K562 (cell line): ENCODE data around the gene ZNF292. TPM values are rescaled to one million over a fixed set of nuclear protein-coding genes. Genes with fewer than 3 reads are reported as not detected.

Source experiments
- ATAC-seq: fragments of 200-7000 bp; cut with Tn5 transposase; 3 replicates; pipeline ENCODE4 v1.9.1; 2020; ENCODE audit warnings: moderate library complexity
- BruUV-seq: library from RNA; stranded (reverse); fragments of 400-500 nt; replicated peaks from 2 replicates; lab custom pipeline; 2021; lab: Mats Ljungman, UMichigan
- CTCF ChIA-PET: fragments of 300-600 bp; formaldehyde crosslinking; extraction: SDS; loops from one replicate; lab custom pipeline; 2021; ENCODE audit warnings: low intra/inter-chr PET ratio; lab: Yijun Ruan, JAX
- POLR2A ChIA-PET: fragments of 300-600, 350-650 bp; sonication (Branson Sonifier 250); formaldehyde crosslinking; extraction: SDS; loops from one replicate; lab custom pipeline; 2021; ENCODE audit warnings: antibody characterized with exemption, inconsistent platforms; lab: Yijun Ruan, JAX
- DNase-seq, 4 experiments: peaks; one replicate each; pipeline versions ENCODE4 v3.0.0 to v3.0.0-alpha.2; 2011 to 2018; ENCODE audit warnings: low spot score in 3 of 4, mixed read lengths in 3 of 4; ENCODE audit errors: extremely low read depth in 1 of 4
- FAIRE-seq: peaks from 2 replicates; lab custom pipeline; 2011; peaks lifted over from hg19 to GRCh38; lab: Jason Lieb, UNC
- H2AFZ ChIP-seq: 2 replicates; pipeline ENCODE4 v1.6.0; 2011; ENCODE audit warnings: low read depth, low read length, control low read depth, inconsistent platforms
- H3K27ac ChIP-seq: fragments of 200-600 bp; 3 replicates; pipeline ENCODE4 v1.8.0; 2011; ENCODE audit warnings: low read depth, mild to moderate bottlenecking, control low read depth, inconsistent platforms, low read length, moderate library complexity, mixed read lengths; ENCODE audit errors: extremely low read depth
- H3K27me3 ChIP-seq, 2 experiments: fragments of 300-600 bp in 1 of 2; 2 replicates in 1 of 2; 3 replicates in 1 of 2; pipeline versions ENCODE4 v1.6.0 to v1.8.0; 2011; ENCODE audit warnings: inconsistent platforms in 2 of 2, low read length in 2 of 2, mild to moderate bottlenecking in 1 of 2, mixed read lengths in 1 of 2, moderate library complexity in 1 of 2; ENCODE audit not compliant: control insufficient read depth in 2 of 2, insufficient read depth in 2 of 2
- H3K36me3 ChIP-seq: fragments of 300-600 bp; 3 replicates; pipeline ENCODE4 v1.8.0; 2011; ENCODE audit warnings: mild to moderate bottlenecking, low read length, inconsistent platforms; ENCODE audit not compliant: control insufficient read depth, insufficient read depth
- H3K4me1 ChIP-seq, 2 experiments: fragments of 200-600 bp in 1 of 2; replicated peaks in 1 of 2; 2 replicates in 1 of 2; 3 replicates in 1 of 2; pipeline versions ENCODE4 v1.5.1 to v1.8.0; 2011; ENCODE audit warnings: inconsistent platforms in 2 of 2, low read length in 2 of 2, mild to moderate bottlenecking in 1 of 2, mixed read lengths in 1 of 2, moderate library complexity in 1 of 2; ENCODE audit not compliant: control insufficient read depth in 2 of 2, insufficient read depth in 2 of 2
- H3K4me2 ChIP-seq: 2 replicates; pipeline ENCODE4 v1.6.1; 2011; ENCODE audit warnings: low read length, control low read depth, inconsistent platforms, mixed read lengths; ENCODE audit not compliant: insufficient read depth
- H3K4me3 ChIP-seq: fragments of 200-600 bp; sonication (generic), shearing (Covaris generic); 2 replicates; pipeline ENCODE4 v1.5.1; 2016; ENCODE audit warnings: control low read depth, inconsistent platforms
- H3K79me2 ChIP-seq: fragments of 200-600 bp; 3 replicates; pipeline ENCODE4 v1.8.0; 2011; ENCODE audit warnings: low read length, inconsistent platforms; ENCODE audit not compliant: control insufficient read depth, insufficient read depth
- H3K9ac ChIP-seq, 2 experiments: 2 replicates each; pipeline versions ENCODE4 v1.6.0 to v1.6.1; 2011; ENCODE audit warnings: low read depth in 2 of 2, low read length in 2 of 2, control low read depth in 1 of 2, inconsistent platforms in 1 of 2, mild to moderate bottlenecking in 1 of 2, mixed read lengths in 1 of 2; ENCODE audit not compliant: insufficient read depth in 1 of 2
- H3K9me1 ChIP-seq: one replicate; pipeline ENCODE4 v1.6.0; 2011; ENCODE audit warnings: inconsistent platforms, mild to moderate bottlenecking, low read length, moderate library complexity; ENCODE audit not compliant: control insufficient read depth, insufficient read depth
- H3K9me3 ChIP-seq: replicated peaks from 2 replicates; pipeline ENCODE4 v1.5.1; 2011; ENCODE audit warnings: low read depth, low read length, inconsistent platforms; ENCODE audit not compliant: control insufficient read depth, insufficient read depth
- H4K20me1 ChIP-seq: replicated peaks from 2 replicates; pipeline ENCODE4 v1.6.1; 2011; ENCODE audit warnings: low read length, inconsistent platforms, mixed read lengths; ENCODE audit not compliant: control insufficient read depth, insufficient read depth
- L3MBTL2 ChIP-seq: fragments of 450-650 bp; IDR thresholded peaks from 2 replicates; pipeline ENCODE4 v1.6.1; 2016; ENCODE audit warnings: mild to moderate bottlenecking, moderate library complexity
- MXI1 ChIP-seq: IDR thresholded peaks from 2 replicates; pipeline ENCODE4 v1.6.1; 2011; ENCODE audit warnings: low read depth, mild to moderate bottlenecking, improper control_type of control experiment, low read length
- MYC ChIP-seq, 2 experiments: fragments of 250-450 bp in 1 of 2; sonication (Bioruptor Pico) in 1 of 2; IDR thresholded peaks; 2 replicates each; pipeline versions ENCODE4 v1.5.1 to v1.6.1; 2012 to 2021; ENCODE audit warnings: low read depth in 2 of 2, borderline replicate concordance in 1 of 2, improper control_type of control experiment in 1 of 2, low read length in 1 of 2, mild to moderate bottlenecking in 1 of 2, moderate library complexity in 1 of 2
- NCOA4 ChIP-seq: fragments of 450-650 bp; IDR thresholded peaks from 2 replicates; pipeline ENCODE4 v1.6.1; 2018; ENCODE audit warnings: mild to moderate bottlenecking; ENCODE audit not compliant: partially characterized antibody
- PCBP2 ChIP-seq: fragments of 200-400 bp; formaldehyde crosslinking; IDR thresholded peaks from 2 replicates; pipeline ENCODE4 v1.6.1; 2018; ENCODE audit warnings: low read length, low read depth, mild to moderate bottlenecking, moderate library complexity; ENCODE audit not compliant: poor library complexity, severe bottlenecking
- REST ChIP-seq, 2 experiments: fragments of 450-650 bp; formaldehyde crosslinking in 1 of 2; IDR thresholded peaks; 2 replicates each; pipeline versions ENCODE4 v1.4.0 to v1.6.1; 2014 to 2020; ENCODE audit warnings: mild to moderate bottlenecking in 2 of 2, borderline replicate concordance in 1 of 2, low read depth in 1 of 2
- WGBS: fragments of 100-300 bp; shearing (Covaris generic); methylation state at CpG from one replicate; pipeline ENCODE4 v1.1.6; 2016; ENCODE audit warnings: low coverage, mixed read lengths; ENCODE audit not compliant: insufficient coverage; ENCODE audit errors: missing lambda C conversion rate; 5-methylcytosine and 5-hydroxymethylcytosine counted together
- in situ Hi-C: fragments of 300-500 bp; cut with MboI; formaldehyde crosslinking; loops from 4 replicates; pipeline ENCODE4 v1.15.0; 2018; ENCODE audit warnings: inconsistent platforms, mixed read lengths
- intact Hi-C: fragments of 100-400 bp; cut with micrococcal nuclease; formaldehyde crosslinking; loops from 2 replicates; pipeline ENCODE4 v1.14.2; 2022
- polyA plus RNA-seq, 8 experiments: library from polyadenylated mRNA; depleted of rRNA in 4 of 8; stranded (reverse) in 5 of 8; unstranded in 3 of 8; fragments of >200 nt; fragmentation: Nextera tagmentation in 2 of 8; fragmentation: Illumina TruSeq in 1 of 8; extraction: Ambion mirVana in 2 of 8; extraction: Trizol in 1 of 8; gene quantifications; 2 replicates each; pipeline versions ENCODE4 v1.2.1 to v1.2.3, GENCODE V29; 2011 to 2014; ENCODE audit warnings: inconsistent platforms in 1 of 8, missing spikeins in 1 of 8
- total RNA-seq, 7 experiments: library from RNA; depleted of rRNA in 6 of 7; stranded (reverse); fragments of >200 nt in 6 of 7; fragmentation: Illumina TruSeq in 2 of 7; extraction: Trizol in 2 of 7; gene quantifications; 2 replicates each; pipeline versions ENCODE4 v1.2.1 to v1.2.3, GENCODE V29; 2011 to 2021; ENCODE audit warnings: low replicate concordance in 1 of 7

The ZNF292 gene
- total and polyA plus RNA-seq, 9 of the 15 experiments (the other 6 are each of a cell fraction or from before 2014, with no cell fraction given), result 4.4 to 17.1 (median 12.8) TPM

- no peak for TF ChIP-seq REST (IDR thresholded peaks at IDR 0.05; ENCODE audit: borderline replicate concordance)
- no peak for TF ChIP-seq REST (CRISPR knock-in tag; IDR thresholded peaks at IDR 0.05; ENCODE audit: low read depth)
These were observed 102.2 kb downstream of the ZNF292 start (continued) for GRCh38 chr6:87257565-87257964.

- ATAC-seq (no peak), FAIRE-seq (no peak), DNase-seq (no peak)
- Histone ChIP-seq H3K4me3 (no peak overlapping the region), H3K79me2 (no peaks in the 10 kb centered on the region), H3K4me2 (no peak overlapping the region), H3K9ac (no peak overlapping the region), H3K4me1 (no peaks in the 10 kb centered on the region), H3K36me3 (peaks cover 31% of the 10 kb centered on the region), H4K20me1 (no peaks in the 10 kb centered on the region), H2AFZ (no peak overlapping the region), H3K9me3 (peaks cover 17% of the 10 kb centered on the region), H3K9me1 (no peaks in the 10 kb centered on the region), H3K27ac (no peak overlapping the region), H3K27me3 (no peaks in the 10 kb centered on the region)
- in situ Hi-C loops (loop anchor here (10.0 kb wide), 1 partner anchor 183 kb away; no protein-coding TSS in a partner anchor), intact Hi-C loops (no loop called here)
- POLR2A ChIA-PET, result no interaction called here
- BruUV-seq, result no TSS peak
- CTCF ChIA-PET, result no interaction called here
- 94% methylated on average over 7 of the region's 7 CpGs for WGBS
- TF ChIP-seq MYC (IDR thresholded peaks at IDR 0.05; ENCODE audit: low read depth, low read length) (no peak), MYC (CRISPR knock-in tag; IDR thresholded peaks at IDR 0.05; ENCODE audit: borderline replicate concordance, low read depth) (no peak), MXI1 (no peak), NCOA4 (no peak), L3MBTL2 (no peak), PCBP2 (no peak)
These were observed 102.6 kb downstream of the ZNF292 start for GRCh38 chr6:87257975-87258374.
